Mononuclear cell (primary cell): ENCODE measurements around the gene NAA20. TPM values are rescaled to one million over a fixed set of nuclear protein-coding genes. Genes with fewer than 3 reads are reported as not detected.

Source experiments
- H3K27me3 ChIP-seq: 2 replicates; pipeline ENCODE4 v1.6.0; 2011; ENCODE audit warnings: low read length, control low read depth; ENCODE audit not compliant: insufficient read depth
- H3K4me1 ChIP-seq: 2 replicates; pipeline ENCODE4 v1.5.1; 2011; ENCODE audit warnings: mild to moderate bottlenecking, low read length, control low read depth; ENCODE audit not compliant: insufficient read depth
- H3K4me3 ChIP-seq: 2 replicates; pipeline ENCODE4 v1.5.1; 2011; ENCODE audit warnings: mild to moderate bottlenecking, low read length, moderate library complexity
- H3K9me3 ChIP-seq: 2 replicates; pipeline ENCODE4 v1.5.1; 2011; ENCODE audit warnings: low read depth, mild to moderate bottlenecking, control low read depth, low read length
- total RNA-seq: library from RNA; depleted of rRNA; stranded (reverse); fragments of >200 nt; gene quantifications from one replicate; pipeline ENCODE4 v1.2.3, GENCODE V29; 2012

Gene NAA20
- total RNA-seq: 18.4 TPM

GRCh38 chr20:20017001-20017843 is at the start of gene NAA20:
Gene NAA20, plus strand, starts transcription at chr20:20017362. Its CDS starts 35 bp downstream, at chr20:20017397.
- peaks cover 46% of the 10 kb centered on the region for H3K4me1 ChIP-seq
- H3K9me3 ChIP-seq: no peaks in the 10 kb centered on the region
- peak within 1 kb of the TSS; percentile 86 for H3K4me3 ChIP-seq
- no peaks in the 10 kb centered on the region for H3K27me3 ChIP-seq

GRCh38 chr20:19967445-19967844 is 49.7 kb upstream of the NAA20 start:
- no peaks in the 10 kb centered on the region for H3K27me3 ChIP-seq
- H3K9me3 ChIP-seq: no peaks in the 10 kb centered on the region
- H3K4me3 ChIP-seq: no peak overlapping the region
- H3K4me1 ChIP-seq: peaks cover 28% of the 10 kb centered on the region

DNA sequence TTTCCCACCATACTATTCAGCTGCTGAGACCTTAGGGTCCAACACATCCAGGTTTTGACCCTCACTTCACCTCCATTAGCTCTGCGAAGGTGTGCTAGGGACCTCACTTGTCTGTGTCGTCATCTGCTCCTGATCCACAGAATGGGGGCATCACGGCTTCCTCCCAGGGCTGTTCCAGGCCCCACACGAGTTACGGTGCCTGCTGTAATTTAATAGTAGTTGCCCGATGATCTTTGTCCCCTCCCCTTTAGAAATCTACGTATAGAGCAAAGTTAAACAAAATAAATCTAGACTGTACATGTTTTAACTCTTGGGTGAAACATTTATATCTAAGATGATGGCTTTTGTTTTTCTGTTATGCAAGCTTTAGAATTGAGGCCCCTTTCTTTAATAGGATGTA is 49.1 kb upstream of the NAA20 start:
- H3K4me1 ChIP-seq: peaks cover 31% of the 10 kb centered on the region
- no peak overlapping the region for H3K4me3 ChIP-seq
- no peaks in the 10 kb centered on the region for H3K27me3 ChIP-seq
- no peaks in the 10 kb centered on the region for H3K9me3 ChIP-seq

DNA sequence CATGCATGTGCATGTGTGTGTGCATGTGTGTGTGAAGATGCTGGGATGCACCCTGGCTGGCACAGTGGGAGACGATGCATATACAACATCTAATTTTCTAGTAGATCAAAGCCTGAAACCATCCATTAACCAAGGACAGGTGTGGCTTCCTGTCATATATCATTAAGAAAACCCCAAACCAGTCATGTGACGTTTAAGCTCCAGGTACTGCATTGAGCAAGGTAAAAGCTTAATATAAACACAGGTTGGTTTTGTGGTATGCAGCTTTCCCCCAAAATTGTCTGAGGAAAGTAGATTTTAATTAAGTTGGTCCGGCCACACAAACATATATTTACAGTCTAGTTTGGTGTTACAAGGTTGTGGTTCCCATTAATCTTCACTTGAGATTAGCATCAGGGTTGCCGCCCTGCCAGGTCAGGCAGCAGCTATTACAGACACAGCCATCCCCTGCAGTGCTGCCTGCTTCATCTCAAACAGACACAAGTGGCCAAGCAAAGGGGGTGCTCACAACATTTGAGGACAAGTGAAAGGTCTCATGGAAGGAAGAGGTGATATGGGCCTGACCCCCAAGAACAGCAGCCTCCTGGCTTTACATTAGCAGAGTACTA is 48.6 kb upstream of the NAA20 start:
- H3K4me3 ChIP-seq: no peak overlapping the region
- peaks cover 37% of the 10 kb centered on the region for H3K4me1 ChIP-seq
- no peaks in the 10 kb centered on the region for H3K27me3 ChIP-seq
- H3K9me3 ChIP-seq: no peaks in the 10 kb centered on the region

- Histone ChIP-seq H3K9me3 (no peaks in the 10 kb centered on the region), H3K4me1 (peaks cover 41% of the 10 kb centered on the region), H3K27me3 (no peaks in the 10 kb centered on the region), H3K4me3 (no peak overlapping the region)
Observed at GRCh38 chr20:19969106-19969505, 48.1 kb upstream of the NAA20 start.

DNA sequence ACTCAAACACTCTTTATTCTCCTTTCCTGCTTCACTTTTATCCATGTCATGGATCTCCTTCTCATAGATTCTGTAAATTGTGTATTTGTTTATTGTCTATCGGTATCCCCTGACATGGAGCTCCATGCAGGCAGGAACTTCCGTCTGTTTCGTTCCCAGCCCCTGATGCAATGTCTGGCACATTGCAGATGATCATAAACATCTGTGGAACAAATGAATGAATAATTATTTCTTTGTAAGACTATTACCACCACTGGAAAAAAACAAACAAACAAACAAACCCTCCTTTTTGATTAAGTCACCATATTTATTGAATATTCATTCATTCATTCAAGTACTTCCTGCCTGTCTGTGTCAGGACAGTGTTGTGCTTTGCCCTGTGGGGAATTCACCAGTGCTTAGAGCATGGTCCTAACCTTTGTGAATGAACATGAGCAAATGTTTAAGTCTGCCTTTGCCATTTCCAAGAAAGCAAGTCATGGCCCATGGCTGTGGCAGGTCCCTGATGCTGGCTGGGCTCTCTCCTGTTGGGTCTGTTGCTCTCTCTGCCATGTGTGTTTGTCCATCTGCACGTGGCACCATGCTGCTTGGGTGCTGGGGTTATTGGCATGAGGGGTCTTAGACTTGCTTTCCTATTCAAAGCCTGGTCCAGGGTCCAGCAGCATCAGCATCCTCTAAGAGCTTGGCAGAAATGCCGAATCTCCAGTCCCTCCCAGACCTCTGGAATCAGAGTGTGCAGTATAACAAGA is 47.5 kb upstream of the NAA20 start:
- Histone ChIP-seq H3K4me1 (peaks cover 41% of the 10 kb centered on the region), H3K9me3 (no peaks in the 10 kb centered on the region), H3K4me3 (no peak overlapping the region), H3K27me3 (no peaks in the 10 kb centered on the region)

DNA sequence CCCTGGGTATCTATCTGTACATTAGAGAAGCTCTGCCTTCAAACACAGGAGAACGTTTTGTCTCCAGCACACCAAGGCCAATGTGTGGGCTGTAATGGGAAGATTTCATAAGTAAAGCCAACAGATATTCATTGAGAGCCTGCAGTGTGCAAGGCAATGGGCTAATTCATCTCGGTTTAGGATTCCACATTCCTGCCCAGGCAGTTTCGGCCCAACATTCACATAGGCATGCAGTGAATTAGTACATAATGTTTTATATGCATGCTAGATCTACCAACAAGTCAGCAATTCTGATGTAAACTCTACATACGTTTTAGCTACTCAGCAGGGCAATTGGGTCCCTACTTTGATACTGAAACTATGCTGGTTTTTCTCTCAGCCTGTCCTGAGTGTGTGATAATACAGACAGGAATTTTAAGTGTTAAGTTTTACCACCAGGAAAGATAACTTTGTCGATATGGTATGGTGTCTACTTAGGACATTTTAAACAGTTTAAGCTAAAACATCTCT is 46.9 kb upstream of the NAA20 start:
- Histone ChIP-seq H3K4me3 (no peak overlapping the region), H3K9me3 (no peaks in the 10 kb centered on the region), H3K4me1 (peaks cover 45% of the 10 kb centered on the region), H3K27me3 (no peaks in the 10 kb centered on the region)

- Histone ChIP-seq H3K9me3 (no peaks in the 10 kb centered on the region), H3K4me3 (no peak overlapping the region), H3K27me3 (no peaks in the 10 kb centered on the region), H3K4me1 (peaks cover 53% of the 10 kb centered on the region)
Observed at GRCh38 chr20:19971116-19971515, 46.0 kb upstream of the NAA20 start.

GRCh38 chr20:19973961-19974629 is 43.1 kb upstream of the NAA20 start:
- Histone ChIP-seq H3K9me3 (no peaks in the 10 kb centered on the region), H3K4me3 (no peak overlapping the region), H3K27me3 (no peaks in the 10 kb centered on the region), H3K4me1 (peaks cover 80% of the 10 kb centered on the region)

- H3K4me1 ChIP-seq: peaks cover 80% of the 10 kb centered on the region
- H3K4me3 ChIP-seq: no peak overlapping the region
- no peaks in the 10 kb centered on the region for H3K27me3 ChIP-seq
- no peaks in the 10 kb centered on the region for H3K9me3 ChIP-seq
Observed at GRCh38 chr20:19974630-19975435, 42.3 kb upstream of the NAA20 start.

DNA sequence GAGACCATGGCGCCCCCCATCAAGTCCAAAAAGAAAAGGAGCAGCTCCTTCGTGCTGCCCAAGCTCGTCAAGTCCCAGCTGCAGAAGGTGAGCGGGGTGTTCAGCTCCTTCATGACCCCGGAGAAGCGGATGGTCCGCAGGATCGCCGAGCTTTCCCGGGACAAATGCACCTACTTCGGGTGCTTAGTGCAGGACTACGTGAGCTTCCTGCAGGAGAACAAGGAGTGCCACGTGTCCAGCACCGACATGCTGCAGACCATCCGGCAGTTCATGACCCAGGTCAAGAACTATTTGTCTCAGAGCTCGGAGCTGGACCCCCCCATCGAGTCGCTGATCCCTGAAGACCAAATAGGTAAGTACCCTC is 41.7 kb upstream of the NAA20 start:
- H3K4me1 ChIP-seq: peaks cover 80% of the 10 kb centered on the region
- no peaks in the 10 kb centered on the region for H3K27me3 ChIP-seq
- H3K4me3 ChIP-seq: peak overlapping the region; percentile 6
- no peaks in the 10 kb centered on the region for H3K9me3 ChIP-seq

- no peaks in the 10 kb centered on the region for H3K27me3 ChIP-seq
- peaks cover 77% of the 10 kb centered on the region for H3K4me1 ChIP-seq
- H3K4me3 ChIP-seq: peak overlapping the region; percentile 6
- H3K9me3 ChIP-seq: no peaks in the 10 kb centered on the region
Observed at GRCh38 chr20:19975901-19976300, 41.3 kb upstream of the NAA20 start.

GRCh38 chr20:19976595-19977372 is 40.4 kb upstream of the NAA20 start:
- Histone ChIP-seq H3K9me3 (no peaks in the 10 kb centered on the region), H3K4me3 (no peak overlapping the region), H3K4me1 (peaks cover 69% of the 10 kb centered on the region), H3K27me3 (no peaks in the 10 kb centered on the region)
